HEK293 (cell line): ENCODE results near the gene ASPDH.

Experiments used
- ATF2 ChIP-seq: fragments of 450-650 bp; formaldehyde crosslinking; IDR thresholded peaks from 2 replicates; pipeline ENCODE4 v1.5.1; 2016; ENCODE audit warnings: missing biosample characterization, missing genetic modification characterization, low read depth
- GLIS1 ChIP-seq: fragments of 450-650 bp; formaldehyde crosslinking; IDR thresholded peaks from 2 replicates; pipeline ENCODE4 v1.5.1; 2016; ENCODE audit warnings: missing biosample characterization, missing genetic modification characterization
- KLF17 ChIP-seq: fragments of 450-650 bp; formaldehyde crosslinking; IDR thresholded peaks from 2 replicates; pipeline ENCODE4 v1.5.1; 2016; ENCODE audit warnings: missing biosample characterization, missing genetic modification characterization
- MEIS1 ChIP-seq: sonication (generic); formaldehyde crosslinking; IDR thresholded peaks from 2 replicates; pipeline ENCODE4 v1.8.1; 2022; ENCODE audit warnings: missing genetic modification reagents, mild to moderate bottlenecking, borderline replicate concordance
- REPIN1 ChIP-seq: fragments of 450-650 bp; formaldehyde crosslinking; IDR thresholded peaks from 2 replicates; pipeline ENCODE4 v1.5.1; 2017; ENCODE audit warnings: missing biosample characterization, missing genetic modification characterization, low read depth
- SP3 ChIP-seq: fragments of 450-650 bp; formaldehyde crosslinking; IDR thresholded peaks from 2 replicates; pipeline ENCODE4 v1.5.1; 2016; ENCODE audit warnings: missing biosample characterization, missing genetic modification characterization
- ZBTB21 ChIP-seq: fragments of 450-650 bp; formaldehyde crosslinking; IDR thresholded peaks from 2 replicates; pipeline ENCODE4 v1.5.1; 2017; ENCODE audit warnings: missing biosample characterization, missing genetic modification characterization
- ZBTB44 ChIP-seq: fragments of 450-650 bp; IDR thresholded peaks from 2 replicates; pipeline ENCODE4 v1.5.1; 2018; ENCODE audit warnings: missing biosample characterization, mild to moderate bottlenecking, missing genetic modification characterization
- ZBTB48 ChIP-seq: fragments of 450-650 bp; formaldehyde crosslinking; IDR thresholded peaks from 2 replicates; pipeline ENCODE4 v1.5.1; 2016; ENCODE audit warnings: missing biosample characterization, missing genetic modification characterization
- ZBTB8A ChIP-seq: fragments of 450-650 bp; formaldehyde crosslinking; IDR thresholded peaks from 2 replicates; pipeline ENCODE4 v1.5.1; 2016; ENCODE audit warnings: missing biosample characterization, missing genetic modification characterization
- ZFP41 ChIP-seq: fragments of 450-650 bp; formaldehyde crosslinking; IDR thresholded peaks from 2 replicates; pipeline ENCODE4 v1.5.1; 2016; ENCODE audit warnings: missing biosample characterization, missing genetic modification characterization, borderline replicate concordance
- ZNF10 ChIP-seq: fragments of 450-650 bp; formaldehyde crosslinking; IDR thresholded peaks from 2 replicates; pipeline ENCODE4 v1.5.1; 2017; ENCODE audit warnings: missing biosample characterization, missing genetic modification characterization
- ZNF121 ChIP-seq: fragments of 450-650 bp; formaldehyde crosslinking; IDR thresholded peaks from 2 replicates; pipeline ENCODE4 v1.5.1; 2016; ENCODE audit warnings: missing biosample characterization, missing genetic modification characterization
- ZNF146 ChIP-seq: fragments of 450-650 bp; formaldehyde crosslinking; IDR thresholded peaks from 2 replicates; pipeline ENCODE4 v1.5.1; 2016; ENCODE audit warnings: missing biosample characterization, missing genetic modification characterization
- ZNF175 ChIP-seq: fragments of 450-650 bp; formaldehyde crosslinking; IDR thresholded peaks from 2 replicates; pipeline ENCODE4 v1.5.1; 2016; ENCODE audit warnings: missing biosample characterization, missing genetic modification characterization
- ZNF24 ChIP-seq: fragments of 450-650 bp; formaldehyde crosslinking; IDR thresholded peaks from 2 replicates; pipeline ENCODE4 v1.5.1; 2016; ENCODE audit warnings: missing biosample characterization, missing genetic modification characterization
- ZNF266 ChIP-seq: fragments of 450-650 bp; formaldehyde crosslinking; IDR thresholded peaks from 2 replicates; pipeline ENCODE4 v1.5.1; 2016; ENCODE audit warnings: missing biosample characterization, missing genetic modification characterization, low read depth
- ZNF274 ChIP-seq, 2 experiments: fragments of 200-500 bp in 1 of 2; fragments of 450-650 bp in 1 of 2; sonication (Bioruptor generic) in 1 of 2; formaldehyde crosslinking in 1 of 2; IDR thresholded peaks; 2 replicates each; pipeline versions ENCODE4 v1.5.1 to v1.6.1; 2014 to 2016; ENCODE audit warnings: borderline replicate concordance in 1 of 2, inconsistent platforms in 1 of 2, low read length in 1 of 2, missing biosample characterization in 1 of 2, missing genetic modification characterization in 1 of 2
- ZNF292 ChIP-seq: fragments of 450-650 bp; formaldehyde crosslinking; IDR thresholded peaks from 2 replicates; pipeline ENCODE4 v1.5.1; 2016; ENCODE audit warnings: low read depth, missing biosample characterization, missing genetic modification characterization, borderline replicate concordance
- ZNF335 ChIP-seq: fragments of 450-650 bp; formaldehyde crosslinking; conservative IDR thresholded peaks from 2 replicates; pipeline ENCODE4 v1.5.1; 2016; ENCODE audit warnings: missing biosample characterization, missing genetic modification characterization
- ZNF37A ChIP-seq: fragments of 450-650 bp; IDR thresholded peaks from 2 replicates; pipeline ENCODE4 v1.5.1; 2018; ENCODE audit warnings: missing biosample characterization, missing genetic modification characterization
- ZNF416 ChIP-seq: fragments of 450-650 bp; formaldehyde crosslinking; IDR thresholded peaks from 2 replicates; pipeline ENCODE4 v1.5.1; 2016; ENCODE audit warnings: missing biosample characterization, missing genetic modification characterization
- ZNF449 ChIP-seq: fragments of 450-650 bp; formaldehyde crosslinking; IDR thresholded peaks from 2 replicates; pipeline ENCODE4 v1.5.1; 2017; ENCODE audit warnings: missing biosample characterization, mild to moderate bottlenecking, missing genetic modification characterization, moderate library complexity
- ZNF501 ChIP-seq: fragments of 450-650 bp; formaldehyde crosslinking; IDR thresholded peaks from 2 replicates; pipeline ENCODE4 v1.5.1; 2016; ENCODE audit warnings: missing biosample characterization, missing genetic modification characterization
- ZNF513 ChIP-seq: fragments of 450-650 bp; IDR thresholded peaks from 2 replicates; pipeline ENCODE4 v1.5.1; 2018; ENCODE audit warnings: missing biosample characterization, missing genetic modification characterization
- ZNF521 ChIP-seq: fragments of 450-650 bp; formaldehyde crosslinking; IDR thresholded peaks from 2 replicates; pipeline ENCODE4 v1.5.1; 2017; ENCODE audit warnings: missing biosample characterization, mild to moderate bottlenecking, missing genetic modification characterization
- ZNF529 ChIP-seq: fragments of 450-650 bp; formaldehyde crosslinking; IDR thresholded peaks from 2 replicates; pipeline ENCODE4 v1.5.1; 2017; ENCODE audit warnings: missing genetic modification characterization, missing biosample characterization; ENCODE audit not compliant: insufficient replicate concordance
- ZNF555 ChIP-seq: fragments of 450-650 bp; formaldehyde crosslinking; conservative IDR thresholded peaks from 2 replicates; pipeline ENCODE4 v1.5.1; 2017; ENCODE audit warnings: missing biosample characterization, mild to moderate bottlenecking, missing genetic modification characterization, inconsistent platforms
- ZNF560 ChIP-seq: fragments of 450-650 bp; formaldehyde crosslinking; IDR thresholded peaks from 2 replicates; pipeline ENCODE4 v1.5.1; 2017; ENCODE audit warnings: missing biosample characterization, missing genetic modification characterization, borderline replicate concordance
- ZNF561 ChIP-seq: fragments of 450-650 bp; IDR thresholded peaks from 2 replicates; pipeline ENCODE4 v1.5.1; 2018; ENCODE audit warnings: missing biosample characterization, missing genetic modification characterization, borderline replicate concordance
- ZNF571 ChIP-seq: fragments of 450-650 bp; formaldehyde crosslinking; IDR thresholded peaks from 2 replicates; pipeline ENCODE4 v1.5.0; 2017; ENCODE audit warnings: missing biosample characterization, missing genetic modification characterization
- ZNF654 ChIP-seq: fragments of 450-650 bp; formaldehyde crosslinking; IDR thresholded peaks from 2 replicates; pipeline ENCODE4 v1.5.1; 2016; ENCODE audit warnings: low read depth, missing biosample characterization, missing genetic modification characterization
- ZNF677 ChIP-seq: fragments of 450-650 bp; IDR thresholded peaks from 2 replicates; pipeline ENCODE4 v1.5.0; 2018; ENCODE audit warnings: missing biosample characterization, mild to moderate bottlenecking, missing genetic modification characterization, moderate library complexity
- ZNF707 ChIP-seq: fragments of 450-650 bp; formaldehyde crosslinking; IDR thresholded peaks from 2 replicates; pipeline ENCODE4 v1.5.1; 2016; ENCODE audit warnings: missing biosample characterization, missing genetic modification characterization

The ASPDH gene

GRCh38 chr19:50511069-50511822 is 2.5 kb downstream of the ASPDH start, which contains the start of gene JOSD2 (continued):
- TF ChIP-seq ZNF416, result no peak
- no peak for TF ChIP-seq ZNF292 (tag by site-specific recombination)
- no peak for TF ChIP-seq ZNF571 (tag by site-specific recombination)
- peak; percentile 93 for TF ChIP-seq SP3 (tag by site-specific recombination)
- TF ChIP-seq ZNF37A (tag by site-specific recombination), result no peak
- peak; percentile 99 for TF ChIP-seq ATF2 (tag by site-specific recombination)
- TF ChIP-seq ZNF529, result no peak
- no peak for TF ChIP-seq ZNF175 (tag by site-specific recombination)
- TF ChIP-seq ZBTB44, result no peak; the same call in 1 of the 2 replicates
- peak; percentile 82 for TF ChIP-seq ZNF335 (tag by site-specific recombination)
- peak; percentile 100 for TF ChIP-seq ZBTB21
- TF ChIP-seq ZNF677 (tag by site-specific recombination), result no peak
- peak; percentile 55 for TF ChIP-seq GLIS1 (tag by site-specific recombination)
- TF ChIP-seq REPIN1 (tag by site-specific recombination), result no peak
- TF ChIP-seq ZNF561 (tag by site-specific recombination), result peak; percentile 99
- no peak for TF ChIP-seq MEIS1
- peak; percentile 78; the same call in 1 of the 2 replicates for TF ChIP-seq ZNF501
- peak; percentile 85 for TF ChIP-seq ZBTB8A
- no peak for TF ChIP-seq ZNF555 (tag by site-specific recombination)
- peak; percentile 86 for TF ChIP-seq ZNF24
- no peak for TF ChIP-seq ZNF146
- no peak for TF ChIP-seq ZNF560
- TF ChIP-seq ZNF654 (tag by site-specific recombination), result no peak
- peak; percentile 91 for TF ChIP-seq ZBTB48
- TF ChIP-seq ZFP41 (tag by site-specific recombination), result no peak
- no peak for TF ChIP-seq ZNF521
- peak; percentile 72; the same call in 1 of the 2 replicates for TF ChIP-seq KLF17 (tag by site-specific recombination)
- TF ChIP-seq ZNF121 (tag by site-specific recombination), result 0 out of 2 replicates have a peak, but pooled peaks have one; percentile 29
- TF ChIP-seq ZNF707 (tag by site-specific recombination), result no peak
- peak; percentile 83 for TF ChIP-seq ZNF449 (tag by site-specific recombination)
- no peak for TF ChIP-seq ZNF513 (tag by site-specific recombination)
- TF ChIP-seq ZNF274 (IDR thresholded peaks at IDR 0.05; ENCODE audit: low read length), result no peak
- TF ChIP-seq ZNF274 (tag by site-specific recombination; IDR thresholded peaks at IDR 0.05; ENCODE audit: borderline replicate concordance), result no peak
- no peak for TF ChIP-seq ZNF266 (tag by site-specific recombination)
- TF ChIP-seq ZNF10 (tag by site-specific recombination), result no peak
